H9 (cell line): ENCODE data around the gene CATSPERZ. TPM values are rescaled to one million over a fixed set of nuclear protein-coding genes. Genes with fewer than 3 reads are reported as not detected.

ENCODE experiments used
- DNase-seq: peaks from one replicate; pipeline ENCODE4 v3.0.0-alpha.2; 2017
- H2AFZ ChIP-seq: one replicate; pipeline ENCODE4 v1.6.1; 2013; ENCODE audit warnings: mild to moderate bottlenecking, low read length, control low read depth, moderate library complexity
- H2AK5ac ChIP-seq: 2 replicates; pipeline ENCODE4 v1.6.1; 2013; ENCODE audit warnings: low read length, control low read depth, mixed read lengths; ENCODE audit not compliant: insufficient read length
- H2BK120ac ChIP-seq: one replicate; pipeline ENCODE4 v1.6.1; 2013; ENCODE audit warnings: low read depth, mild to moderate bottlenecking, low read length, control low read depth, inconsistent platforms; ENCODE audit not compliant: poor library complexity, severe bottlenecking
- H2BK12ac ChIP-seq: 2 replicates; pipeline ENCODE4 v1.6.1; 2013; ENCODE audit warnings: low read length, control low read depth, mixed read lengths, low read depth; ENCODE audit not compliant: insufficient read length
- H2BK15ac ChIP-seq: 2 replicates; pipeline ENCODE4 v1.6.1; 2013; ENCODE audit warnings: low read depth, low read length, control low read depth
- H2BK20ac ChIP-seq: one replicate; pipeline ENCODE4 v1.6.1; 2013; ENCODE audit warnings: low read depth, mild to moderate bottlenecking, low read length, control low read depth, inconsistent platforms; ENCODE audit not compliant: poor library complexity, severe bottlenecking
- H2BK5ac ChIP-seq: 2 replicates; pipeline ENCODE4 v1.6.1; 2013; ENCODE audit warnings: low read length, control low read depth, mixed read lengths; ENCODE audit not compliant: insufficient read length
- H3K14ac ChIP-seq: 2 replicates; pipeline ENCODE4 v1.6.1; 2013; ENCODE audit warnings: low read length, control low read depth; ENCODE audit not compliant: insufficient read depth
- H3K18ac ChIP-seq: 2 replicates; pipeline ENCODE4 v1.6.1; 2013; ENCODE audit warnings: low read depth, mild to moderate bottlenecking, mixed read lengths, low read length, control low read depth; ENCODE audit not compliant: insufficient read length
- H3K23ac ChIP-seq: 2 replicates; pipeline ENCODE4 v1.6.1; 2013; ENCODE audit warnings: low read length, control low read depth, mixed read lengths, low read depth; ENCODE audit not compliant: insufficient read length
- H3K23me2 ChIP-seq: 2 replicates; pipeline ENCODE4 v1.6.1; 2013; ENCODE audit warnings: low read depth, mild to moderate bottlenecking, mixed read lengths, low read length, control low read depth; ENCODE audit not compliant: insufficient read length, poor library complexity, severe bottlenecking
- H3K27ac ChIP-seq: 2 replicates; pipeline ENCODE4 v1.5.1; 2013; ENCODE audit warnings: low read length, control low read depth, mixed read lengths, low read depth; ENCODE audit not compliant: insufficient read length
- H3K27me3 ChIP-seq: 2 replicates; pipeline ENCODE4 v1.6.1; 2013; ENCODE audit warnings: low read length, control low read depth, inconsistent platforms; ENCODE audit not compliant: insufficient read depth
- H3K4ac ChIP-seq: 2 replicates; pipeline ENCODE4 v1.6.1; 2013; ENCODE audit warnings: low read depth, mild to moderate bottlenecking, control low read depth, inconsistent platforms, low read length, moderate library complexity
- H3K4me1 ChIP-seq: 2 replicates; pipeline ENCODE4 v1.6.1; 2013; ENCODE audit warnings: low read length, control low read depth, inconsistent platforms; ENCODE audit not compliant: insufficient read depth
- H3K4me2 ChIP-seq: 2 replicates; pipeline ENCODE4 v1.6.1; 2013; ENCODE audit warnings: low read length, control low read depth, mixed read lengths; ENCODE audit not compliant: insufficient read length, insufficient read depth
- H3K56ac ChIP-seq: 2 replicates; pipeline ENCODE4 v1.6.1; 2013; ENCODE audit warnings: low read depth, mild to moderate bottlenecking, mixed read lengths, low read length, control low read depth; ENCODE audit not compliant: insufficient read length
- H3K79me1 ChIP-seq: 2 replicates; pipeline ENCODE4 v1.6.1; 2013; ENCODE audit warnings: low read depth, mild to moderate bottlenecking, moderate library complexity, low read length, control low read depth, inconsistent platforms; ENCODE audit not compliant: insufficient read depth, poor library complexity, severe bottlenecking
- H3K79me2 ChIP-seq: 2 replicates; pipeline ENCODE4 v1.6.1; 2013; ENCODE audit warnings: low read length, control low read depth, inconsistent platforms; ENCODE audit not compliant: insufficient read depth
- H3K9ac ChIP-seq: 2 replicates; pipeline ENCODE4 v1.6.1; 2013; ENCODE audit warnings: low read length, control low read depth, mixed read lengths; ENCODE audit not compliant: insufficient read length; ENCODE audit errors: extremely low read depth
- H3K9me3 ChIP-seq: one replicate; pipeline ENCODE4 v1.6.1; 2013; ENCODE audit warnings: low read depth, low read length, inconsistent platforms; ENCODE audit not compliant: control insufficient read depth
- H3T11ph ChIP-seq: one replicate; pipeline ENCODE4 v1.6.1; 2013; ENCODE audit warnings: mild to moderate bottlenecking, low read length, control low read depth, inconsistent platforms
- H4K20me1 ChIP-seq: one replicate; pipeline ENCODE4 v1.6.1; 2013; ENCODE audit not compliant: control insufficient read depth, insufficient read length, insufficient read depth
- H4K5ac ChIP-seq: 2 replicates; pipeline ENCODE4 v1.6.1; 2013; ENCODE audit warnings: low read depth, mild to moderate bottlenecking, mixed read lengths, low read length, control low read depth; ENCODE audit not compliant: insufficient read length
- H4K8ac ChIP-seq: replicated peaks from 2 replicates; pipeline ENCODE4 v1.6.1; 2013; ENCODE audit warnings: low read length, control low read depth, mixed read lengths, low read depth; ENCODE audit not compliant: insufficient read length
- H4K91ac ChIP-seq: 2 replicates; pipeline ENCODE4 v1.6.1; 2013; ENCODE audit warnings: low read depth, mild to moderate bottlenecking, moderate library complexity, mixed read lengths, low read length, control low read depth; ENCODE audit not compliant: insufficient read length
- H3K27ac Mint-ChIP-seq, 3 experiments: 2 replicates in 2 of 3; 3 replicates in 1 of 3; pipeline ENCODE4 v1.8.0; 2020 to 2021; ENCODE audit warnings: mixed read lengths in 3 of 3, mild to moderate bottlenecking in 1 of 3, moderate library complexity in 1 of 3
- H3K27me3 Mint-ChIP-seq: 2 replicates; pipeline ENCODE4 v1.8.0; 2021; ENCODE audit warnings: low read depth, mild to moderate bottlenecking, moderate library complexity, mixed read lengths
- H3K36me3 Mint-ChIP-seq, 3 experiments: 2 replicates in 2 of 3; 3 replicates in 1 of 3; pipeline ENCODE4 v1.8.0; 2020 to 2021; ENCODE audit warnings: low read depth in 3 of 3, mixed read lengths in 3 of 3; ENCODE audit not compliant: insufficient read depth in 1 of 3
- H3K4me1 Mint-ChIP-seq, 2 experiments: 2 replicates each; pipeline ENCODE4 v1.8.0; 2020; ENCODE audit warnings: mixed read lengths in 2 of 2
- H3K4me3 Mint-ChIP-seq, 2 experiments: 2 replicates in 1 of 2; 3 replicates in 1 of 2; pipeline ENCODE4 v1.8.0; 2020 to 2021; ENCODE audit warnings: mild to moderate bottlenecking in 2 of 2, mixed read lengths in 2 of 2, moderate library complexity in 1 of 2
- H3K9me3 Mint-ChIP-seq, 2 experiments: 2 replicates in 1 of 2; 3 replicates in 1 of 2; pipeline ENCODE4 v1.8.0; 2020; ENCODE audit warnings: mild to moderate bottlenecking in 2 of 2, mixed read lengths in 2 of 2, moderate library complexity in 1 of 2
- CTCF ChIP-seq: fragments of 200-600 bp; sonication (generic); conservative IDR thresholded peaks from 3 replicates; pipeline ENCODE4 v1.8.0; 2021; ENCODE audit warnings: antibody characterized with exemption, mild to moderate bottlenecking
- WGBS: extraction: QIAGEN DNeasy Blood & Tissue Kit; methylation state at CpG from one replicate; pipeline ENCODE4 v1.1.7; 2013; ENCODE audit warnings: missing lambda C conversion rate, low lambda C conversion rate, mixed read lengths; ENCODE audit not compliant: insufficient read length; ENCODE audit errors: extremely low coverage; 5-methylcytosine and 5-hydroxymethylcytosine counted together
- total RNA-seq: library from RNA; stranded (reverse); gene quantifications from 2 replicates; pipeline ENCODE4 v1.2.1, GENCODE V29; 2021

The CATSPERZ gene
- total RNA-seq, 1 experiment from 2014 or later, result 0.92 TPM

DNA sequence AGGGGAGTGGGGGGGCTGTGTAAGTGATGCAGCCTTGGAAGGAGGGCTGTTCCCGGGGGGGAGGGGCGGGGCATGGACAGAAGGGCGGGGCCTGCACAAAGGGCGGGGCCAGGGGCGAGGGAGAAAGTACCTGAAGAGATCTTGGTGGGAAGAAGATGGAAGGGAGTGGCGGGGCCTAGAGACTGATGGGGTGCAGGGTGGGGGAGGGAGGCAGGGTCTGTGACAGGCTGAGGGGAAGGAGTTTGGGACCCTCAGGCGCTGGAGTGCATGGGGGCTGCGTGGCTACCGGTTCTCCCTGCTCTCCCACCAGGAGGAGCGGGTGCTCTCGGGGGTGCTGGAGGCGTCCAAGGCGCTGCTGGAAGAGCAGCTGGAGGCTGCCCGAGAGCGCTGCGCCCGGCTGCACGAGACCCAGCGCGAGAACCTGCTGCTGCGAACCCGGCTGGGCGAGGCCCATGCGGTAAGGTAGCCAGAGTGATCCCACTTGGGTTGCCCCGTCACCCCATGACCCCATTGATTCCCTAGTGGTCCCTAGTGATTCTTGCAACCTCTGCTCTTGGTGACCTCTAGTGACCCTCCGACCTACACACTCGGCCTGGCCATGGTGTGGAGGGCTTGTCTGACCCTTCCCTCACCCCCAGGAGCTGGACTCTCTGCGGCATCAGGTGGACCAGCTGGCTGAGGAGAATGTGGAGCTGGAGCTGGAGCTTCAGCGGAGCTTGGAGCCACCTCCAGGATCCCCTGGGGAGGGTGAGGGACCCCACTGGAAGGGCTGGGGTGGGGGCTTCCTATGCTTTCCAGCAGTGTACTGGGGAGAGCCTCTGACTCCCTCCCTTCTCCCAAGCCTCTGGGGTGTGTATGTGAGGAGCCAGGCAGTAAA, 42.9 kb downstream of the CATSPERZ start:
- Histone ChIP-seq H3T11ph (no peak overlapping the region), H4K20me1 (peaks cover 3% of the 10 kb centered on the region), H3K18ac (no peak overlapping the region), H3K4me2 (peak overlapping the region; percentile 49), H3K23me2 (peaks cover 17% of the 10 kb centered on the region), H2AK5ac (no peak overlapping the region), H3K9ac (no peak overlapping the region), H3K23ac (no peak overlapping the region), H3K4ac (no peak overlapping the region), H3K79me2 (no peaks in the 10 kb centered on the region), H2BK5ac (no peak overlapping the region), H2BK15ac (no peak overlapping the region), H3K27ac (no peak overlapping the region), H4K91ac (no peak overlapping the region), H2BK120ac (no peak overlapping the region), H3K14ac (no peak overlapping the region), H4K8ac (no peak overlapping the region), H3K56ac (no peak overlapping the region), H3K27me3 (no peaks in the 10 kb centered on the region), H2AFZ (no peak overlapping the region), H2BK20ac (no peak overlapping the region), H3K4me1 (no peaks in the 10 kb centered on the region; the same call in 1 of the 2 replicates), H3K9me3 (no peaks in the 10 kb centered on the region), H3K79me1 (no peaks in the 10 kb centered on the region), H4K5ac (no peak overlapping the region), H2BK12ac (no peak overlapping the region)
- Mint-ChIP-seq H3K9me3 (no peaks in the 10 kb centered on the region), H3K4me1 (peaks cover 7 to 33% of the 10 kb centered on the region in 2 experiments), H3K27ac (no peak overlapping the region; a peak in 1 of 7 replicates), H3K27me3 (peaks cover 18% of the 10 kb centered on the region), H3K4me3 (peak overlapping the region; percentile 49 to 84), H3K36me3 (0 out of 7 replicates have a peak, but pooled peaks cover 0 to 2% (median 0%) of the 10 kb centered on the region in 3 experiments)
- WGBS, result no CpG with 5 or more reads among the region's 29 CpGs
- DNase-seq, result peak; percentile 64
- TF ChIP-seq CTCF, result no peak
